RWPE2 (cell line): ENCODE measurements around the gene IMPDH1.

Source experiments
- ATAC-seq: fragments of 200-7000 bp; cut with Tn5 transposase; 3 replicates; pipeline ENCODE4 v1.9.1; 2021; ENCODE audit warnings: low read depth
- DNase-seq: peaks from one replicate; pipeline ENCODE4 v3.0.0-alpha.2; 2020; ENCODE audit warnings: low spot score
- H3K27ac ChIP-seq: fragments of 450-650 bp; 2 replicates; pipeline ENCODE4 v1.5.1; 2017; ENCODE audit warnings: mild to moderate bottlenecking; ENCODE audit not compliant: poor library complexity, severe bottlenecking
- H3K27me3 ChIP-seq: fragments of 250-450 bp; sonication (Bioruptor Pico); 2 replicates; pipeline ENCODE4 v1.5.1; 2021; ENCODE audit warnings: mild to moderate bottlenecking, moderate library complexity; ENCODE audit not compliant: insufficient read depth, poor library complexity, severe bottlenecking
- H3K36me3 ChIP-seq: fragments of 250-450 bp; sonication (Bioruptor Pico); 2 replicates; pipeline ENCODE4 v1.5.1; 2020; ENCODE audit warnings: low read depth, mild to moderate bottlenecking, moderate library complexity
- H3K4me1 ChIP-seq: fragments of 250-450 bp; sonication (Bioruptor Pico); 2 replicates; pipeline ENCODE4 v1.5.1; 2021; ENCODE audit warnings: mild to moderate bottlenecking, moderate library complexity; ENCODE audit not compliant: insufficient read depth, poor library complexity, severe bottlenecking
- H3K4me3 ChIP-seq: fragments of 250-450 bp; sonication (Bioruptor Pico); 2 replicates; pipeline ENCODE4 v1.5.1; 2021; ENCODE audit warnings: mild to moderate bottlenecking, moderate library complexity; ENCODE audit not compliant: severe bottlenecking
- H3K9me3 ChIP-seq: fragments of 250-450 bp; sonication (Bioruptor Pico); 2 replicates; pipeline ENCODE4 v1.5.1; 2021; ENCODE audit warnings: mild to moderate bottlenecking, moderate library complexity; ENCODE audit not compliant: severe bottlenecking
- TF ChIP-seq, protein P1 (sequence below): fragments of 450-650 bp; IDR thresholded peaks from one replicate; pipeline ENCODE4 v1.5.1; 2017; ENCODE audit warnings: mild to moderate bottlenecking, moderate library complexity; ENCODE audit not compliant: poor library complexity, severe bottlenecking

IMPDH1 gene

DNA sequence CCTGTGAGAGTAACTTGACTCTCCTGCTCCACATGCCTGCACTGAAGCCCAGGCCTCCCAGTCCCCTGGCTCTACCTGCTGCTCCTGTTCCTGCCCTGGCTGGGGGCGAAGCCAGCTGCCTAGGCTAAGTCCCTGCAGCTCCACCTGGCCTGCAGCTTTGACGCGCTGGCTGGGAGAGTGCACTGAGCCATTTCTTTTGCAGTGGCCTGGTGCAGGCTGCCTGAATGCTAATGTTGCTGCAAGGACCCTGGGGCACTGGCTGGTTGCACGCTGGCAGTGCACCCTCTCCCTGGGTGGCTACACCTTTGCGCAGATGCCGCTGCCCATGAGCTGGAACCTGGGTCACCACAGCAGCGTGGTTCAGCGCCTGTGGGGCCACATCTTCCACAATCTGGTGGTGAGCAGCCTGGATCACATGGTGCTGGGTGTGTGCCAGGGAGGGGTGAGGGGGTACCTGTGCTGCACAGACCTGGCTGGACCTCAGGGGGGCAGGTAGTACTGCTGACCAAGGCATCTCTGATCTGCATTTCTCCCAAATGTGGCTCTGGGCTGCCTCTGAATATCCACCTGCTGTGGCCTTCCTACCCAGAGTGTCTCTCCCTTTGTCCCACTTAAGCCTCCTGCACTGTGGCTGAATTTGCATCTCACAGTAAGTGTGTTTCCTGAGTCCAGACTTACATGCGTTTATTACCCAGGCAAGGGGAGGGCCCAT is 20.0 kb downstream of the IMPDH1 start:
- Histone ChIP-seq H3K4me1 (no peaks in the 10 kb centered on the region), H3K4me3 (no peak overlapping the region)

DNA sequence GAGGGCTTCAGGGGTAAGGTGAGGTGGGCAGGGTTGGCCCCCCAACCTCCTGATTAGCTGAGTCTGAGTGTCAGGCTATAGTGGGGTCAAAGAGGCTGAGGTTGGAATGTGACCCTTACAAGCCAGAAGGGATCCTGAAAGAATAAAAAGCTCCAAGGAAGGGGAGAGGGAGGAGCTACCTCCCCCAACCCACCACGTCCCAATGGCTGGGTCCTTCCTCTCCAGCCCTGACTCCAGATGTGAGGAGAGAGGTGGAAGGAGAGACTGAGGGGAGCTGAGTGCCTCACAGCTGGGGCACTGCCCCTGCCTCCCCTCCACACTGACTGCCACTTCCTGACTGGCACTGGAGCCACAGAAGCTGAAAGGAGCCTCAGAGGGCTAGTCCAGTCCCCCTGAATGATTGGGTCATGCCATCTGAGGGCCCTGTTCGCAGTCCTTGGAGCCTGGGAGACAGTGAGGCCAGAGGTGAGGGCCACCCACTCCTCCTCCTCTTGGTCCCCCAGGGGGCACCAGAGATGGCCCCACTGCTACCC is 20.6 kb downstream of the IMPDH1 start:
- H3K4me1 ChIP-seq = no peaks in the 10 kb centered on the region
- H3K9me3 ChIP-seq = peaks cover 4% of the 10 kb centered on the region
- H3K4me3 ChIP-seq = no peak overlapping the region
- TF ChIP-seq, protein P1, sequence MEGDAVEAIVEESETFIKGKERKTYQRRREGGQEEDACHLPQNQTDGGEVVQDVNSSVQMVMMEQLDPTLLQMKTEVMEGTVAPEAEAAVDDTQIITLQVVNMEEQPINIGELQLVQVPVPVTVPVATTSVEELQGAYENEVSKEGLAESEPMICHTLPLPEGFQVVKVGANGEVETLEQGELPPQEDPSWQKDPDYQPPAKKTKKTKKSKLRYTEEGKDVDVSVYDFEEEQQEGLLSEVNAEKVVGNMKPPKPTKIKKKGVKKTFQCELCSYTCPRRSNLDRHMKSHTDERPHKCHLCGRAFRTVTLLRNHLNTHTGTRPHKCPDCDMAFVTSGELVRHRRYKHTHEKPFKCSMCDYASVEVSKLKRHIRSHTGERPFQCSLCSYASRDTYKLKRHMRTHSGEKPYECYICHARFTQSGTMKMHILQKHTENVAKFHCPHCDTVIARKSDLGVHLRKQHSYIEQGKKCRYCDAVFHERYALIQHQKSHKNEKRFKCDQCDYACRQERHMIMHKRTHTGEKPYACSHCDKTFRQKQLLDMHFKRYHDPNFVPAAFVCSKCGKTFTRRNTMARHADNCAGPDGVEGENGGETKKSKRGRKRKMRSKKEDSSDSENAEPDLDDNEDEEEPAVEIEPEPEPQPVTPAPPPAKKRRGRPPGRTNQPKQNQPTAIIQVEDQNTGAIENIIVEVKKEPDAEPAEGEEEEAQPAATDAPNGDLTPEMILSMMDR = no peak
- DNase-seq (no peak), ATAC-seq (0 out of 3 replicates have a peak, but pooled peaks have one; percentile 2)
- no peaks in the 10 kb centered on the region for H3K36me3 ChIP-seq
- H3K27ac ChIP-seq = no peak overlapping the region
- no peaks in the 10 kb centered on the region for H3K27me3 ChIP-seq

More for the DNA sequence above, 20.0 kb downstream of the IMPDH1 start:
- Histone ChIP-seq H3K9me3 (peaks cover 4% of the 10 kb centered on the region), H3K36me3 (no peaks in the 10 kb centered on the region), H3K27me3 (no peaks in the 10 kb centered on the region), H3K27ac (no peak overlapping the region)
- DNase-seq = no peak
- peak; percentile 7; the same call in 1 of the 3 replicates for ATAC-seq
- TF ChIP-seq, protein P1 = no peak

DNA sequence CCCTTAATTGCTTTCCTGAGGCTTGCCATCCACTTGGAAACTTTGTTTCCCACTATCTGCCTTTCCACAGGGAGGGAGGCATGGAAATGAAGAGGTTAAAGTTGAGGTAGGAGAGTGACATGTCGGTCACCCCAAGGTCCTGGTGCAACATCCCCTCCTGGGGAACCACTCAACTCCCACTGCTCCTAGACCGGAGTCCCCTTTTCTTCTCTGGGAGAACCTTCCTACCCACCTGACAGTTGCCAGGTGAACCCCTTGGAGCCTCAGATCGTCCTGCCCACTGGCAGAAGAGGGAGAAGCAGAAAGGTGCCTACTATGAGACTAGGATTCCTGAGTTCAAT is 21.7 kb downstream of the IMPDH1 start:
- H3K36me3 ChIP-seq = no peaks in the 10 kb centered on the region
- no peaks in the 10 kb centered on the region for H3K27me3 ChIP-seq
- no peak overlapping the region for H3K27ac ChIP-seq
- no peak overlapping the region for H3K4me3 ChIP-seq
- H3K9me3 ChIP-seq = peaks cover 4% of the 10 kb centered on the region
- no peak for DNase-seq
- TF ChIP-seq, protein P1 = no peak
- H3K4me1 ChIP-seq = no peaks in the 10 kb centered on the region
- ATAC-seq = no peak

DNA sequence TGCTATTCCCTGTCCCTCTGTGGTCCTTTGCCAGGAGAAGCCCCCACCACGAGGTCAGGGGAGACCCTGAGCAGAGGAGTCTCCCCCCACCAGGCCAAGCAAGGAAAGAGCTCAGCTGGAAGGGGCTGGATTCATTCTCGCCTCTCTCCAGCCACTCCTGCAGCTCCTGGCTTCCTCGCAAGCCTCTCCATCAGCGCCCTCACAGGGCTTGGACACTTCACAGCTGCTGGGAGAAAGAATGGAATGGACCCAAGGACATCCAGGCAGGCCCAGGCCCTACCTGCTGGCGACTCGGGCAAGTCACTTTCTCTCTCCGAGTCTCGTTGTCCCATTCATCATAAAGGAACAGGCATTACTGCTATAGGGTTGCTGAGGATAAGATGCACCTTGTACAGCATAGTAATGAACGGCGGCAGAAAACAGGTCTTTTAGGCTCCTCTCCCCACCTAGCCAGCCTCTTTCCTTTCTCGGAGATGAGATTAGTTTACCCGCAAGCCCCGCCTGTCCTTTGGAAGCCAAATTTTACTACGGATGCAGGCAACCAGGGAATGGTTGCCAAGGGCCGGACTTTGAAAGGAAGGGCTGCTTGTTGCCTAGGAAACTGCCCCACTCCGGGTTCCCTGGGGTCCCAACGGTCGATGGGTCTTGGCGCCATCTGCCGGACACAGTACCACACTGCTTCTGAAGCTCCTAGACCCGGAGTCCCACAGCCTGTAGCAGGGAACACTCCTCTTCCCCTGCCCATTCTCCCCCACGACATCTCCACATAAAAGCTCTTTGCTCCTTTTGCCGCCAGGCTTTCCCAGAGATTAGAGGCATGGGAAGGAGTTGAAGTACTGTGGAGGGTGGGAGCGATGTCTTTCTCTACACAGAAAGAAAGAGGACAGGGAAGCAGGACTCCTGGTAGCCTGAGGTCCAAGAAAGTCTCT is 22.3 kb downstream of the IMPDH1 start:
- Histone ChIP-seq H3K27ac (no peak overlapping the region), H3K4me1 (no peaks in the 10 kb centered on the region), H3K4me3 (no peak overlapping the region), H3K36me3 (no peaks in the 10 kb centered on the region), H3K9me3 (peaks cover 4% of the 10 kb centered on the region), H3K27me3 (no peaks in the 10 kb centered on the region)
- ATAC-seq (peak; percentile 65), DNase-seq (no peak)
- TF ChIP-seq, protein P1 = peak; percentile 91
